Transverse colon (tissue), 4 donors: ENCODE results near the gene CCDC141.

Experiments used
- EP300 ChIP-seq: sonication (generic); formaldehyde crosslinking; IDR thresholded peaks from one replicate; pipeline ENCODE4 v1.6.1; 2017; ENCODE audit warnings: antibody characterized with exemption, low read depth
- POLR2A ChIP-seq: fragments of 450-650 bp; IDR thresholded peaks from one replicate; pipeline ENCODE4 v1.6.1; 2016; ENCODE audit warnings: antibody characterized with exemption, mild to moderate bottlenecking, moderate library complexity
- POLR2AphosphoS5 ChIP-seq, 3 donors: sonication (generic); formaldehyde crosslinking; IDR thresholded peaks; one replicate each; pipeline ENCODE4 v1.6.1; 2016; ENCODE audit warnings: antibody characterized with exemption in 3 of 3
- TF ChIP-seq, protein P1 (sequence below), 5 experiments: fragments of 200-600 bp in 3 of 5; fragments of 450-650 bp in 2 of 5; sonication (generic) in 3 of 5; IDR thresholded peaks; 1 replicate in 2 of 5; 2 replicates in 3 of 5; pipeline ENCODE4 v1.5.1; 2016 to 2017; ENCODE audit warnings: antibody characterized with exemption in 5 of 5, inconsistent platforms in 3 of 5, mild to moderate bottlenecking in 2 of 5, moderate library complexity in 1 of 5

DNA sequence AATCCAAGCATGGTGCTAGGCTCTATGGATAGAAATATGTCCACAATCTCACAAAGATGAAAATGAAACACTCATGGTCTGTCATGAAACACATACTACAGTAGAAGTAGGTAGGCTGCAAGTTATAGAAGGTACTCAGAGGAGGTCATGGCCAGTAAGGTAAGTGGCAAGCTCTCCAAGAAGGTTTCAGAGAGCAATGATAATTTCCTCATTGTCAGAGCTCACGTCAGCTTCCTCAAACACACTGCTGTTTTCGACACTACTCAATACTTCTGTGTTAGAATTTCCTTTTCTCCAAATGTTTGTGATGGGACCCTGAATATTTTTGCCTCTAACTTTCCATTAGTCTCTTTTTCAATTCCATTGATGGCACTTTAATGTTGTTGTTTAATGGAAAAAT is 25.5 kb downstream of the CCDC141 start:
- TF ChIP-seq POLR2AphosphoS5 (IDR thresholded peaks at IDR 0.05) (no peak), POLR2A (no peak), EP300 (no peak)
- TF ChIP-seq, protein P1, sequence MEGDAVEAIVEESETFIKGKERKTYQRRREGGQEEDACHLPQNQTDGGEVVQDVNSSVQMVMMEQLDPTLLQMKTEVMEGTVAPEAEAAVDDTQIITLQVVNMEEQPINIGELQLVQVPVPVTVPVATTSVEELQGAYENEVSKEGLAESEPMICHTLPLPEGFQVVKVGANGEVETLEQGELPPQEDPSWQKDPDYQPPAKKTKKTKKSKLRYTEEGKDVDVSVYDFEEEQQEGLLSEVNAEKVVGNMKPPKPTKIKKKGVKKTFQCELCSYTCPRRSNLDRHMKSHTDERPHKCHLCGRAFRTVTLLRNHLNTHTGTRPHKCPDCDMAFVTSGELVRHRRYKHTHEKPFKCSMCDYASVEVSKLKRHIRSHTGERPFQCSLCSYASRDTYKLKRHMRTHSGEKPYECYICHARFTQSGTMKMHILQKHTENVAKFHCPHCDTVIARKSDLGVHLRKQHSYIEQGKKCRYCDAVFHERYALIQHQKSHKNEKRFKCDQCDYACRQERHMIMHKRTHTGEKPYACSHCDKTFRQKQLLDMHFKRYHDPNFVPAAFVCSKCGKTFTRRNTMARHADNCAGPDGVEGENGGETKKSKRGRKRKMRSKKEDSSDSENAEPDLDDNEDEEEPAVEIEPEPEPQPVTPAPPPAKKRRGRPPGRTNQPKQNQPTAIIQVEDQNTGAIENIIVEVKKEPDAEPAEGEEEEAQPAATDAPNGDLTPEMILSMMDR (IDR thresholded peaks at IDR 0.05) = no peak
